Stomach (tissue), 9 donors: Measurements from ENCODE around the gene VAV2. TPM values are rescaled to one million over a fixed set of nuclear protein-coding genes. Genes with fewer than 3 reads are reported as not detected.
"Not testable (repeated sequence)": the region's sequence is repeated elsewhere in the genome, so short reads cannot be mapped to it uniquely, and the experiment has no call there.

Source experiments
- DNase-seq, 2 donors: peaks; one replicate each; pipeline versions ENCODE4 v3.0.0 to v3.0.0-alpha.2; 2013 to 2019
- H3K27ac ChIP-seq, 5 donors: fragments of 200-600 bp in 4 of 5; sonication (generic) in 4 of 5; one replicate each; pipeline ENCODE4 v1.5.1; 2013 to 2019; ENCODE audit warnings: mild to moderate bottlenecking in 1 of 5, moderate library complexity in 1 of 5
- H3K27me3 ChIP-seq, 3 donors: fragments of 200-600 bp; sonication (generic); one replicate each; pipeline ENCODE4 v1.5.1; 2017 to 2019; ENCODE audit warnings: mixed run types in 1 of 3
- H3K36me3 ChIP-seq, 4 donors: fragments of 200-600 bp; sonication (generic); 1 replicate in 3 of 4; 2 replicates in 1 of 4; pipeline ENCODE4 v1.5.1; 2016 to 2019
- H3K4me1 ChIP-seq, 4 donors: fragments of 200-600 bp; sonication (generic); one replicate each; pipeline ENCODE4 v1.5.1; 2016 to 2019
- H3K4me3 ChIP-seq, 4 donors: fragments of 200-600 bp; sonication (generic) in 3 of 4; one replicate each; pipeline ENCODE4 v1.5.1; 2016 to 2019; ENCODE audit warnings: mild to moderate bottlenecking in 1 of 4
- H3K9me3 ChIP-seq, 4 donors: fragments of 200-600 bp; sonication (generic); one replicate each; pipeline ENCODE4 v1.5.1; 2016 to 2019
- CTCF ChIP-seq, 7 experiments: fragments of 450-650 bp in 4 of 7; fragments of 200-600 bp in 3 of 7; sonication (generic) in 3 of 7; IDR thresholded peaks; one replicate each; pipeline ENCODE4 v1.5.1; 2016 to 2019; ENCODE audit warnings: antibody characterized with exemption in 7 of 7, control low read depth in 2 of 7, mild to moderate bottlenecking in 1 of 7
- EP300 ChIP-seq: sonication (generic); formaldehyde crosslinking; IDR thresholded peaks from one replicate; pipeline ENCODE4 v1.6.1; 2017; ENCODE audit warnings: antibody characterized with exemption
- POLR2A ChIP-seq, 4 donors: fragments of 450-650 bp; IDR thresholded peaks; one replicate each; pipeline ENCODE4 v1.6.1; 2016; ENCODE audit warnings: antibody characterized with exemption in 4 of 4, control low read depth in 2 of 4, mild to moderate bottlenecking in 1 of 4, moderate library complexity in 1 of 4
- POLR2AphosphoS5 ChIP-seq, 3 donors: sonication (generic); formaldehyde crosslinking; IDR thresholded peaks; one replicate each; pipeline ENCODE4 v1.6.1; 2016; ENCODE audit warnings: antibody characterized with exemption in 3 of 3
- WGBS, 5 donors: extraction: QIAGEN DNeasy Blood & Tissue Kit in 3 of 5; methylation state at CpG; one replicate each; pipeline versions ENCODE4 v1.1.5 to v1.1.7; 2013 to 2018; 5-methylcytosine and 5-hydroxymethylcytosine counted together
- intact Hi-C: fragments of 100-400 bp; cut with DNase I; formaldehyde crosslinking; loops from one replicate; pipeline ENCODE4 v1.15.1; 2023; ENCODE audit warnings: low total_unique reads
- polyA plus RNA-seq, 3 donors: library from polyadenylated mRNA; stranded (reverse); fragments of 200-250 nt; gene quantifications; one replicate each; pipeline ENCODE4 v1.2.3, GENCODE V29; 2013
- total RNA-seq, 5 donors: library from RNA; depleted of rRNA; stranded (reverse); fragments of >200 nt; gene quantifications; one replicate each; pipeline versions ENCODE4 v1.1.0 to v1.2.3, GENCODE V29; 2014 to 2016
- donor health status: healthy with polysubstance abuse.
- donor health status: Bipolar disorder and iron deficiency.
- donor health status: healthy.

The VAV2 gene
- total and polyA plus RNA-seq, 8 donors: 4.1 to 14.2 (median 7.0) TPM

- no peaks in the 10 kb centered on the region for H3K9me3 ChIP-seq
- peak in 1 of 2 donors; percentile 60 for DNase-seq
- TF ChIP-seq POLR2A (IDR thresholded peaks at IDR 0.05) (no peak), POLR2AphosphoS5 (IDR thresholded peaks at IDR 0.05) (no peak), EP300 (no peak), CTCF (IDR thresholded peaks at IDR 0.05) (no peak)
- H3K4me1 ChIP-seq: peaks cover 29 to 41% (median 38%) of the 10 kb centered on the region in 4 donors
- peak overlapping the region; percentile 67 to 79 (median 75) for H3K4me3 ChIP-seq
- peaks cover 0 to 34% (median 0%) of the 10 kb centered on the region in 3 donors for H3K27me3 ChIP-seq
- WGBS, 5 donors: 0 to 4% (median 1%) methylated on average over 51 to 82 of the region's 82 CpGs
- H3K36me3 ChIP-seq: no peaks in the 10 kb centered on the region
- H3K27ac ChIP-seq: peak overlapping the region; percentile 5 to 95 (median 81)
- intact Hi-C loops: no loop called here
These were observed 756 bp downstream of the VAV2 start for GRCh38 chr9:133991214-133991921.

DNA sequence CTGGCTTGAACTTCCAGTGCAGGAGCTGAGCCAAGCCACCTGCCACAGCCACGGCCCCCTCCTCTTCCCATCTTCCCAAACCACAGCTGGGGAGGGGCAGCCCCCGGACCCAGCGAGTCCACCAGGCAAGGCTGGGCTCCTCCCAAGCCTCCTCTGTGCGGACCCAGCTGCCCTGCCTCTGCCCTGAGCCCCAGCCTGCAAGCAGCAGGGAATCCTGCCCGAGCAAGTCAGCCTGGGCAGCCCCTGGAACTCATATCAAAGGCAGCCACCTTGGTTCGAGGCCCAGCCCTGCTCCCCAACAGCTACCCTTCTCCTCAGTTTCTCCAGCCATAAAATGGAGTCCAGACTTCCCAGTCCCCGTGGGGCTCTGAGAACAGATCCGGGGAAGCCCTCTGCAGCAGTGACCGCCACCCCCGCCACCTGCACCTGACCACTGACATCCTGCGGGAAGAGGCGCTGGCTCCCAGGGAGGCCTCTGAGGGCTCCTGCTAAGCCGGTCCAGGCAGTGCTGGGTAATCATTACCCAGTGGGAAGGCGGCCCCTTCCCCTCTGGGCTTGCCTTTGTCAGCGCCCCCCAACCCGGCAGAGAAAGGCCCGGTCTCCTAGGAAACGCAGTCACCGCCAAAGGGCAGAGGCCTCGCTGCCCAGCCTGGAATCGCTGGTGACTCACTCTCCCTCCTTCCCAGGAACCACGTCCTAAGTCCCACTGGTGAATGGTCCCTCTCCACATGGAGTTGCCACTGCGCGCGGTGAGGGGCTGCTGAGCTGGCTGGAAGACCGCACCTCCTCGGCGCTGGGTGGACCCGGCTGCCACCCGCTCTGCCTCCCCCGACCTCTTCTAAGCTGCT, 1.5 kb downstream of the VAV2 start:
- DNase-seq: peak; percentile 62 to 93
- H3K4me1 ChIP-seq: peaks cover 29 to 41% (median 38%) of the 10 kb centered on the region in 4 donors
- intact Hi-C loops: no loop called here
- 16 to 36% (median 18%) methylated on average over 27 to 31 of the region's 31 CpGs for WGBS, 5 donors
- peak overlapping the region; percentile 67 to 79 (median 75) for H3K4me3 ChIP-seq
- H3K27ac ChIP-seq: peak overlapping the region; percentile 5 to 95 (median 81)
- no peak for TF ChIP-seq EP300
- no peak for TF ChIP-seq CTCF (IDR thresholded peaks at IDR 0.05)
- TF ChIP-seq POLR2AphosphoS5 (IDR thresholded peaks at IDR 0.05): peak in 1 of 3 donors; percentile 44
- TF ChIP-seq POLR2A (IDR thresholded peaks at IDR 0.05): no peak
- H3K36me3 ChIP-seq: no peaks in the 10 kb centered on the region
- H3K9me3 ChIP-seq: no peaks in the 10 kb centered on the region
- H3K27me3 ChIP-seq: peaks cover 0 to 34% (median 0%) of the 10 kb centered on the region in 3 donors

DNA sequence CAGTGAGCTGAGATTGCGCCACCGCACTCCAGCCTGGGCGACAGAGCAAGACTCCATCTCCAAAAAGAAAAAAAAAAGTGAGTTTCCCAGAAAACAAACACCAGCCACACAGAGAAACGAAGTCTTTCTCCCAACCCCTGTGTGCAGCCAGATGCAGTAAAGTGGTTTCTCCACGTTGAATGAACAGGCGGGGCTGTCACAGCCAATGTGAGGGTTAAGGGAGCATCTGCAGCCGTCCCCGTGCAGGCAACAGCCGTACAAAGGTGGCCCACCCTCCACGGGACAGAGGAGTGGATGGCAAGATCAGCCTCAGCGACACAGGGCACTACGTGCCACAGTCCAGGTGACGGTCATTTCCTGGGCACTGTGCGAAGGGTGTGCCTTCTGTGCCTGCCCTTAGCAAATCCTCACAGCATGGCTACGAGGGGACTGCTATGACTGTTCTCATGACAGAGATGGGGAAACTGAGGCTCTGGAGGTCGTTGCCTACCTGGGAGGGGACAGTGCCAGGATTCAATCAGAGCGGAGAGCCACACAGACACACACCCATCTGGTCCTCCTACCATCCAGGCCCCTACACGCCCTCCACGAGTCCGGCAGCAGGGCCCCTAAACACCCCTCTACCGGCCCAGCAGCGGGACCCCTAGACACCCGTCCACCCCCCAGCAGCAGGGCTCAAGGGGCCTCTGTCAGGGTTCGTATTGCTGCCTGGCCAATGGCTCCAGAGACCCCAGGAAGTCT, 2.3 kb downstream of the VAV2 start:
- no peak for TF ChIP-seq POLR2A (IDR thresholded peaks at IDR 0.05)
- TF ChIP-seq CTCF (IDR thresholded peaks at IDR 0.05): no peak
- no peak for TF ChIP-seq POLR2AphosphoS5 (IDR thresholded peaks at IDR 0.05)
- TF ChIP-seq EP300: no peak
- intact Hi-C loops: no loop called here
- no peak for DNase-seq
- Histone ChIP-seq H3K4me3 (peak overlapping the region in 1 of 4 donors; percentile 78), H3K4me1 (peaks cover 29 to 41% (median 38%) of the 10 kb centered on the region in 4 donors), H3K9me3 (no peaks in the 10 kb centered on the region), H3K27me3 (peaks cover 0 to 34% (median 0%) of the 10 kb centered on the region in 3 donors), H3K27ac (peak overlapping the region in 1 of 5 donors; percentile 88), H3K36me3 (no peaks in the 10 kb centered on the region)
- WGBS, 5 donors: 56 to 63% (median 60%) methylated on average over 21 to 24 of the region's 24 CpGs

GRCh38 chr9:133988771-133989170, 3.4 kb downstream of the VAV2 start:
- WGBS, 5 donors: 85 to 92% (median 87%) methylated on average over 14 of the region's 14 CpGs
- DNase-seq, H3K9me3 ChIP-seq, intact Hi-C loops, H3K4me3 ChIP-seq, H3K36me3 ChIP-seq, H3K27ac ChIP-seq: not testable (repeated sequence)
- Histone ChIP-seq H3K27me3 (peaks cover 0 to 33% (median 0%) of the 10 kb centered on the region in 3 donors), H3K4me1 (peaks cover 24 to 33% (median 32%) of the 10 kb centered on the region in 4 donors)
